NCI-H1092 (cell line): ENCODE results near the gene WWOX.
A peak's percentile ranks its signal among the peaks of the same experiment; 100 is the strongest.

ENCODE experiments used
- DNase-seq: peaks from one replicate; lab custom pipeline; 2025; lab: John Stamatoyannopoulos, UW

The WWOX gene

GRCh38 chr16:78957317-78958100 is 858.1 kb downstream of the WWOX start:
- DNase-seq, result no peak

- no peak for DNase-seq
These were observed 862.0 kb downstream of the WWOX start for GRCh38 chr16:78961464-78961863.

- no peak for DNase-seq
These were observed 863.0 kb downstream of the WWOX start for GRCh38 chr16:78962457-78962929.

- DNase-seq, result no peak
These were observed 868.5 kb downstream of the WWOX start for GRCh38 chr16:78967948-78968347.

GRCh38 chr16:78969721-78970120 is 870.3 kb downstream of the WWOX start:
- DNase-seq, result no peak

- no peak for DNase-seq
These were observed 871.2 kb downstream of the WWOX start for GRCh38 chr16:78970650-78971049.

- peak; percentile 17 for DNase-seq
These were observed 872.6 kb downstream of the WWOX start for GRCh38 chr16:78972006-78972405.

GRCh38 chr16:78972986-78973385 is 873.5 kb downstream of the WWOX start:
- no peak for DNase-seq

- DNase-seq, result no peak
These were observed 876.8 kb downstream of the WWOX start for GRCh38 chr16:78976212-78976611.

- no peak for DNase-seq
These were observed 881.4 kb downstream of the WWOX start for GRCh38 chr16:78980825-78981224.

- no peak for DNase-seq
These were observed 882.8 kb downstream of the WWOX start for GRCh38 chr16:78982096-78982744.

- DNase-seq, result no peak
These were observed 884.9 kb downstream of the WWOX start for GRCh38 chr16:78984324-78984723.

GRCh38 chr16:78984887-78985464 is 885.5 kb downstream of the WWOX start:
- no peak for DNase-seq

- no peak for DNase-seq
These were observed 886.5 kb downstream of the WWOX start for GRCh38 chr16:78985716-78986605.

GRCh38 chr16:78987666-78988065 is 888.2 kb downstream of the WWOX start:
- DNase-seq, result no peak

GRCh38 chr16:78988361-78988969 is 889.0 kb downstream of the WWOX start:
- no peak for DNase-seq

GRCh38 chr16:78990309-78990701 is 890.9 kb downstream of the WWOX start:
- no peak for DNase-seq

- no peak for DNase-seq
These were observed 892.5 kb downstream of the WWOX start for GRCh38 chr16:78992001-78992400.

- peak; percentile 69 for DNase-seq
These were observed 893.9 kb downstream of the WWOX start for GRCh38 chr16:78993346-78993745.

- no peak for DNase-seq
These were observed 894.8 kb downstream of the WWOX start for GRCh38 chr16:78994135-78994745.

GRCh38 chr16:78995441-78995840 is 896.0 kb downstream of the WWOX start:
- DNase-seq, result no peak
